ENCODE data around the gene NAV3. TPM values are rescaled to one million over a fixed set of nuclear protein-coding genes. Genes with fewer than 3 reads are reported as not detected.

The NAV3 gene
- total and polyA plus RNA-seq, 11 donors, result 1.1 to 18.0 (median 5.8) TPM

GRCh38 chr12:77796775-77797174, 33.9 kb upstream of the NAV3 start:
- intact Hi-C loops (cut with DNase I), result no loop called here
- Histone ChIP-seq H3K4me3 (no peak overlapping the region), H3K36me3 (no peaks in the 10 kb centered on the region), H3K4me1 (no peaks in the 10 kb centered on the region), H3K9me3 (no peaks in the 10 kb centered on the region), H3K27ac (no peak overlapping the region), H3K27me3 (no peaks in the 10 kb centered on the region)
- no peak for ATAC-seq
- DNase-seq, result no peak
- no peak for TF ChIP-seq CTCF (IDR thresholded peaks at IDR 0.05)
- TF ChIP-seq POLR2A (IDR thresholded peaks at IDR 0.05), result no peak
- WGBS, 4 donors, result 76 to 92% (median 82%) methylated on average over 1 of the region's 1 CpG

- TF ChIP-seq CTCF (IDR thresholded peaks at IDR 0.05), result no peak
- no peak for TF ChIP-seq POLR2A (IDR thresholded peaks at IDR 0.05)
- intact Hi-C loops (cut with DNase I), result no loop called here
- H3K27ac ChIP-seq, result no peak overlapping the region
- peaks cover 0 to 22% (median 6%) of the 10 kb centered on the region in 12 donors for H3K9me3 ChIP-seq
- H3K4me3 ChIP-seq, result no peak overlapping the region
- DNase-seq (no peak), ATAC-seq (no peak)
- no peaks in the 10 kb centered on the region for H3K4me1 ChIP-seq
- 89 to 93% (median 92%) methylated on average over 2 of the region's 2 CpGs for WGBS, 4 donors
- H3K27me3 ChIP-seq, result no peaks in the 10 kb centered on the region
- H3K36me3 ChIP-seq, result no peaks in the 10 kb centered on the region
Observed at GRCh38 chr12:77800501-77800900, 30.2 kb upstream of the NAV3 start.

GRCh38 chr12:77808534-77808933, 22.2 kb upstream of the NAV3 start:
- Histone ChIP-seq H3K4me1 (no peaks in the 10 kb centered on the region), H3K36me3 (no peaks in the 10 kb centered on the region), H3K27me3 (no peaks in the 10 kb centered on the region), H3K4me3 (no peak overlapping the region), H3K27ac (no peak overlapping the region), H3K9me3 (peaks cover 0 to 26% (median 6%) of the 10 kb centered on the region in 12 donors)
- no peak for TF ChIP-seq POLR2A (IDR thresholded peaks at IDR 0.05)
- no peak for TF ChIP-seq CTCF (IDR thresholded peaks at IDR 0.05)
- ATAC-seq (no peak), DNase-seq (no peak)
- intact Hi-C loops (cut with DNase I), result no loop called here
- 69 to 86% (median 82%) methylated on average over 7 to 9 of the region's 9 CpGs for WGBS, 4 donors

- Histone ChIP-seq H3K36me3 (no peaks in the 10 kb centered on the region), H3K27ac (no peak overlapping the region), H3K4me3 (no peak overlapping the region), H3K9me3 (no peaks in the 10 kb centered on the region), H3K4me1 (peaks cover 0 to 5% (median 0%) of the 10 kb centered on the region in 12 donors), H3K27me3 (no peaks in the 10 kb centered on the region)
- TF ChIP-seq CTCF (IDR thresholded peaks at IDR 0.05) (no peak), POLR2A (IDR thresholded peaks at IDR 0.05) (no peak)
- DNase-seq (no peak), ATAC-seq (no peak)
- intact Hi-C loops (cut with DNase I), result no loop called here
- WGBS, 4 donors, result 87 to 97% (median 91%) methylated on average over 2 of the region's 2 CpGs
Observed at GRCh38 chr12:77813558-77813957, 17.1 kb upstream of the NAV3 start.
